Right atrium auricular region (tissue), 2 donors: Measurements from ENCODE around the gene PPARGC1A. TPM values are rescaled to one million over a fixed set of nuclear protein-coding genes. Genes with fewer than 3 reads are reported as not detected.

Experiments used
- DNase-seq: peaks from one replicate; pipeline ENCODE4 v3.0.0-alpha.2; 2019; ENCODE audit warnings: low spot score
- H3K27ac ChIP-seq, 2 donors: fragments of 200-600 bp; sonication (generic); 1 replicate in 1 of 2; 2 replicates in 1 of 2; pipeline ENCODE4 v1.5.1; 2016 to 2019
- H3K27me3 ChIP-seq, 2 donors: fragments of 200-600 bp; sonication (generic); one replicate each; pipeline versions ENCODE4 v1.5.1 to v1.6.0; 2017 to 2019
- H3K36me3 ChIP-seq: fragments of 200-600 bp; sonication (generic); one replicate; pipeline ENCODE4 v1.5.1; 2016
- H3K4me1 ChIP-seq, 2 donors: fragments of 200-600 bp; sonication (generic); one replicate each; pipeline versions ENCODE4 v1.5.1 to v1.6.0; 2017 to 2019
- H3K4me3 ChIP-seq, 2 donors: fragments of 200-600 bp; sonication (generic); 1 replicate in 1 of 2; 2 replicates in 1 of 2; pipeline ENCODE4 v1.5.1; 2017 to 2019; ENCODE audit warnings: mild to moderate bottlenecking in 1 of 2, moderate library complexity in 1 of 2
- H3K9me3 ChIP-seq, 2 donors: fragments of 200-600 bp; sonication (generic); one replicate each; pipeline ENCODE4 v1.5.1; 2019
- total RNA-seq, 2 donors: library from RNA; depleted of rRNA; stranded (reverse); fragments of >200 nt; gene quantifications; one replicate each; pipeline ENCODE4 v1.1.0, GENCODE V29; 2016
- TF ChIP-seq, protein P1 (sequence below), 2 donors: fragments of 200-600 bp; sonication (generic); IDR thresholded peaks; one replicate each; pipeline ENCODE4 v1.5.1; 2019; ENCODE audit warnings: antibody characterized with exemption in 2 of 2

The PPARGC1A gene
- total RNA-seq, 2 donors from 2014 or later, result 41.6 to 72.3 TPM

DNA sequence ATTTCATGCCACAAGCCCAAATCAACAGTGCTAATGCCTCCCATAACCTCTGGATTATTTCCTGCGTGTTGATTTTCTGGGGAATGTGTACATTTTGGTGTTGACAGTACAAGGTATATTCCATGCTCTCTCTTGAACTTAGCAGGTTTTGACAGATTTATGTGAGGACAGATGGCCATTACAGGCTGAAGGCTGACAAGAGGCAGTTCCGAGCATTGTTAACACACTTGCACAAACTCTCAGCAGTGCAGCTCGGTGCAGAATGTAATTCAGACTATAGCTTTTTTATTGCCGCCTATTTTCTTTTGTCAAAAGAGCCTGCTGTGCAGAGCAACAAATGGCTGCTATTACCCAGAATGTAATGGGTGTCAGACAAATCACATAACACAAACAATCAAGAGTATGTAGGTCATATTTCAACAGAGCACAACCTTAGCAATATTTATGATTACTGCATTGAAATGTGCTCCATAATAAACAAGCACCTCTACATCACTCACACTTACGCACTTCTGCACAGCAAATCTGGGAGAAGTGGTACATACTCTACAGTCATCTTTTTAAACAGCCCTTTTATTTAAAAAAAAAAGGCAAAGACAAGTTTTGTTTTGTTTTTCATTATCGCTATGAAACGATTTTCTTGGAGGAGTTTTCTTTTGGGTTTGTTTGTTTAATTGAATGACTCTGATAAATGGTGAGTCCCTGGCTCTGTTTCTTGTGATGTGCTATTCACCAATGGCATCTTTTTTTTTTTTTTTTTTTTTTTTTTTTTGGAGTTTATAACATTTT is 71.6 kb downstream of the PPARGC1A start:
- peaks cover 13% of the 10 kb centered on the region for H3K36me3 ChIP-seq

DNA sequence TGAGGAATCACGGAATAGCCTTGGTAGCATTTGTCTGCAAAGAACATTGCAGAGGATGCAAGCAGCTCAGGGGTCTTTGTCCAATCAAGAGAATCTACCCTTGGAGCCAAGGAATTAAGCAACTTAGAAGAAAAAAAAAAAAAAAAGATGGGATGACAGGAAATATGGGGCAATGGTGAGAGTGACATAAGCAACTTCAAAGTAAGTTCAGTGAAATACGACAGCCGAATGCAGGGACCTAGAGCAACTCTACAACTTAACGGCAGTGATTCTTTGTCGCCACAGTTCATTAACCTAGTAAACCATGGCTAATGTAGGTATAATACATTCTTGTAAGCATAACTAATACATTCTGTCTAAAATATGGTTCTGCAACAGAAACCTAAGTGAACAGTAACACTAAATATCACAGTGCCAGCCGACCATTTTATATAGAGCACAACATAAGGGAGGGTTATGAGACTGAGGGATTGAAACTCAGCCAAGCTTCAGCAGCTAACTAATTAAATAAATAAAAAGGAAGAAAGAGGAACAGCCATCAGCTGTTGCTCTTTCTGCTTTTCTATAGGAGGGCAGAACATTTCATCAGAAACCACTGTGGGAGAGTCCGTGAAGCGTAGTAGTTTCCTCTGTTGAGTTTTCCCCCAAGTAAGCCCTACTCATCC is 74.7 kb downstream of the PPARGC1A start:
- peaks cover 0 to 30% of the 10 kb centered on the region in 2 donors for H3K4me1 ChIP-seq
- H3K4me3 ChIP-seq, result no peak overlapping the region
- H3K9me3 ChIP-seq, result no peaks in the 10 kb centered on the region
- TF ChIP-seq, protein P1, sequence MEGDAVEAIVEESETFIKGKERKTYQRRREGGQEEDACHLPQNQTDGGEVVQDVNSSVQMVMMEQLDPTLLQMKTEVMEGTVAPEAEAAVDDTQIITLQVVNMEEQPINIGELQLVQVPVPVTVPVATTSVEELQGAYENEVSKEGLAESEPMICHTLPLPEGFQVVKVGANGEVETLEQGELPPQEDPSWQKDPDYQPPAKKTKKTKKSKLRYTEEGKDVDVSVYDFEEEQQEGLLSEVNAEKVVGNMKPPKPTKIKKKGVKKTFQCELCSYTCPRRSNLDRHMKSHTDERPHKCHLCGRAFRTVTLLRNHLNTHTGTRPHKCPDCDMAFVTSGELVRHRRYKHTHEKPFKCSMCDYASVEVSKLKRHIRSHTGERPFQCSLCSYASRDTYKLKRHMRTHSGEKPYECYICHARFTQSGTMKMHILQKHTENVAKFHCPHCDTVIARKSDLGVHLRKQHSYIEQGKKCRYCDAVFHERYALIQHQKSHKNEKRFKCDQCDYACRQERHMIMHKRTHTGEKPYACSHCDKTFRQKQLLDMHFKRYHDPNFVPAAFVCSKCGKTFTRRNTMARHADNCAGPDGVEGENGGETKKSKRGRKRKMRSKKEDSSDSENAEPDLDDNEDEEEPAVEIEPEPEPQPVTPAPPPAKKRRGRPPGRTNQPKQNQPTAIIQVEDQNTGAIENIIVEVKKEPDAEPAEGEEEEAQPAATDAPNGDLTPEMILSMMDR (IDR thresholded peaks at IDR 0.05), result no peak
- no peaks in the 10 kb centered on the region for H3K27me3 ChIP-seq
- peak overlapping the region in 1 of 2 donors; percentile 25 for H3K27ac ChIP-seq
- H3K36me3 ChIP-seq, result peaks cover 28% of the 10 kb centered on the region
- no peak for DNase-seq

More for the DNA sequence above, 71.6 kb downstream of the PPARGC1A start:
- peak overlapping the region in 1 of 2 donors; percentile 82 for H3K27ac ChIP-seq
- no peak for DNase-seq
- TF ChIP-seq, protein P1 (IDR thresholded peaks at IDR 0.05), result no peak
- H3K4me1 ChIP-seq, result peaks cover 0 to 30% of the 10 kb centered on the region in 2 donors
- H3K9me3 ChIP-seq, result no peaks in the 10 kb centered on the region
- H3K4me3 ChIP-seq, result no peak overlapping the region
- no peaks in the 10 kb centered on the region for H3K27me3 ChIP-seq

DNA sequence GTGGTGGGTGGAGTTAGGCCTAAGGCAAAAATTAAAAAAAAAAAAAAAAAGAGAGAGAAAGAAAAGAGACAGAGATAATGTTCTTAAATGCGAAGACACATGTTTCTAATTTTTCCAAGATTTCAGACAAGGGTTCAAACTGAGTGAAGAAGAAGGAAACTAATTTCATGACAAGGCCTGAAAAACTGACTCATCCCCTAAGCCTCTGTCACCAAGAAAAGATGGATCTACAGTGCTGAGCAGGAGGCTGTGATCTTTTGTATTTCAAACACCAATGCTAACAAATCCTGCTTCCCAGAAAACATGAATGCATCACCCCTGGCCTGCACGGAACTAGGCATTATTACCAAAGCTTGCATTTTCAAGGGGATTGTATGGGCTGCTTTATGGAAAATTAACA is 75.3 kb downstream of the PPARGC1A start:
- Histone ChIP-seq H3K4me3 (no peak overlapping the region), H3K27me3 (no peaks in the 10 kb centered on the region), H3K9me3 (no peaks in the 10 kb centered on the region), H3K4me1 (peaks cover 0 to 28% of the 10 kb centered on the region in 2 donors), H3K36me3 (peaks cover 28% of the 10 kb centered on the region), H3K27ac (peak overlapping the region in 1 of 2 donors; percentile 37)
- no peak for DNase-seq
- TF ChIP-seq, protein P1 (IDR thresholded peaks at IDR 0.05), result no peak

DNA sequence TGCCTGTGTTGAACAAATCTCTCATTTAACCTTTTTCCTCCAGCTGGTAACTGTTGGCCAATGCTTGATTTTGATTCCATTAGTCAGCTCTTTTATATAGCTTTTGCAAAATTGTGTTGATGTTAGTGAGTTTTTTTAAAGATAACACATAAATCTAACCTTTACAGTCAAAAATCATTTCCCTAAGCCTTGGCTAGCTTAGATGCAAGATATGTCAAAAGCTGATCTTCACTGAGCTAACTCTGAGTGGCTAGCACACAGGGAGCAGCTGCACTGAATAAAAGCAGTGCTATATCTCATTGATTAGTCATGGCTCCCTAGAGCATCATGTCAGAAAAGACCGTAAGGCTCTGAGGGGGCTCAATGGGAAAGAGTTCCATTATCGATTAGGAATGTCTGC is 78.7 kb downstream of the PPARGC1A start:
- no peak overlapping the region for H3K4me3 ChIP-seq
- DNase-seq, result no peak
- H3K4me1 ChIP-seq, result no peaks in the 10 kb centered on the region
- no peak overlapping the region for H3K27ac ChIP-seq
- no peaks in the 10 kb centered on the region for H3K27me3 ChIP-seq
- TF ChIP-seq, protein P1 (IDR thresholded peaks at IDR 0.05), result no peak
- H3K36me3 ChIP-seq, result peaks cover 28% of the 10 kb centered on the region
- H3K9me3 ChIP-seq, result no peaks in the 10 kb centered on the region

DNA sequence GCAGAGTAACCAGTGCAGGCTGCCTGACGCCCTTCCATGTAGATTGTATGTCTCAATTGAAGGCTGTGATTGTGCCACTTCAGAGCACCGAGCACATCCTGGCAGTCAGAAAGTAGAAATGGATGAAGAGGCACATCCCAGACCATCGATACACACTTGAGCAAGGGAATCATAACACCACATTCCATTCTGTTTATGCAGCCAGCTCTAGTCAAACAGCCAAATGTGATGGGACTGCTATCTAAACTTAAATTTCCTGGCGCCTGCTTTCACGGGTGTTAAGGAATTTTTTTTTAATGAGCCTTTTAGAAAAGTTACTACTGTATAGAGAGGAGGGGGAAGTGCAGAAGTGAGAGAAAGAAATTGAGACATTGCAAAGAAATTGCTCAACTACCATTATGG is 84.4 kb downstream of the PPARGC1A start:
- no peak for DNase-seq
- Histone ChIP-seq H3K4me3 (no peak overlapping the region), H3K27ac (peak overlapping the region in 1 of 2 donors; percentile 41), H3K9me3 (no peaks in the 10 kb centered on the region), H3K27me3 (no peaks in the 10 kb centered on the region), H3K4me1 (no peaks in the 10 kb centered on the region), H3K36me3 (peaks cover 23% of the 10 kb centered on the region)
- TF ChIP-seq, protein P1 (IDR thresholded peaks at IDR 0.05), result no peak
